AG09309 (cell line): ENCODE measurements around the gene MIEN1.

Source experiments
- DNase-seq: peaks from one replicate; pipeline ENCODE4 v3.0.0-alpha.2; 2010; ENCODE audit warnings: low read depth
- H3K4me3 ChIP-seq: 2 replicates; pipeline ENCODE4 v1.5.1; 2011; ENCODE audit warnings: mild to moderate bottlenecking, low read depth, low read length, moderate library complexity; ENCODE audit not compliant: control insufficient read depth
- CTCF ChIP-seq: IDR thresholded peaks from 2 replicates; pipeline ENCODE4 v1.5.1; 2011; ENCODE audit warnings: mild to moderate bottlenecking, low read depth, low read length, inconsistent platforms; ENCODE audit not compliant: insufficient read depth, control insufficient read depth; ENCODE audit errors: missing control alignments

The MIEN1 gene

DNA sequence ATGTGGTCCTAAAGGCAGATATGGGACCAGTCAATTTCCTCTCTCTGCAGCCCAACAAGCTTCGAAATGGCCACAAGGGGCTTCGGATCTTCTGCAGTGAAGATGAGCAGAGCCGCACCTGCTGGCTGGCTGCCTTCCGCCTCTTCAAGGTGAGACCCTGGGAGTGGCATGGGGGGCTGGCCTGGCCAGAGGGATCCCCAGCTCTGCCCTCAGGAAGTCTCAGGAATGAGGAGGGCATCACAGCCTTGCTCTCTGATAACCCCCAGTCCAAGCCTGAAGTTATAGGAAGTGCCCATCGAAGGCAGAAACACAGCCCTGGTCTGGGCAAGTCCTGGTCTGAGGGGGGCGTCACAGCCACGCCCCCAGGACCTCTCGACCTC lies 14.5 kb upstream of the MIEN1 start:
- no peak for DNase-seq
- no peak for TF ChIP-seq CTCF

DNA sequence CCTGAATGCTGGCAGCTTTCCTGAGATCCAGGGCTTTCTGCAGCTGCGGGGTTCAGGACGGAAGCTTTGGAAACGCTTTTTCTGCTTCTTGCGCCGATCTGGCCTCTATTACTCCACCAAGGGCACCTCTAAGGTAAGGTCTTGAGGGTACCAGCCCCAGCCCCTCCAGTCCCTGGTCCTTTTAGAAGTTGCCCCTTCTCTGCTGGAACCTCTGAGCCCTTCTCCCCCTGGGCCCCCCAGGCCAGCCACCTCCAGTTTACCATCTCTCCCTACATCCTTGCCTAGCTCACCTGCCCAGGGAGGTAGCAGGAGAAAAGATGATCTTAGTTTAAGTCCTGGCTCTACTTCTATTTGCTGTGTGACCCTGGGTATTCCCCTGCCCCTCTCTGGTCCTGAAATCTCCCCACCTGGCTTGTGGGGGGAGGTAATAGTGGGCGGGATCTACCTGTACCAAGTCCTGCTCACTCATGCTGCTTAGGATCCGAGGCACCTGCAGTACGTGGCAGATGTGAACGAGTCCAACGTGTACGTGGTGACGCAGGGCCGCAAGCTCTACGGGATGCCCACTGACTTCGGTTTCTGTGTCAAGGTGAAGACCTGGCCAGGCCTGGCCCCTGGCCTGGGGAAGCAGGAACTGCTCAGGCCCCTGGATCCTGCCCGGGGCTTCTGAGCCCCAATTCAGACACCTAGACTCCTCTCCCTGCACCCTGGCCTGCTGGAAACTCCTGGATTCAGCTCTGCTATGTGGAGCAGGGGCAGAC lies 13.9 kb upstream of the MIEN1 start:
- no peak for TF ChIP-seq CTCF
- no peak for DNase-seq
- H3K4me3 ChIP-seq, result no peak overlapping the region

More for the DNA sequence above, 14.5 kb upstream of the MIEN1 start:
- H3K4me3 ChIP-seq, result no peak overlapping the region

- H3K4me3 ChIP-seq, result no peak overlapping the region
- DNase-seq, result no peak
- no peak for TF ChIP-seq CTCF
These were observed 12.6 kb upstream of the MIEN1 start for GRCh38 chr17:39742856-39743436.

DNA sequence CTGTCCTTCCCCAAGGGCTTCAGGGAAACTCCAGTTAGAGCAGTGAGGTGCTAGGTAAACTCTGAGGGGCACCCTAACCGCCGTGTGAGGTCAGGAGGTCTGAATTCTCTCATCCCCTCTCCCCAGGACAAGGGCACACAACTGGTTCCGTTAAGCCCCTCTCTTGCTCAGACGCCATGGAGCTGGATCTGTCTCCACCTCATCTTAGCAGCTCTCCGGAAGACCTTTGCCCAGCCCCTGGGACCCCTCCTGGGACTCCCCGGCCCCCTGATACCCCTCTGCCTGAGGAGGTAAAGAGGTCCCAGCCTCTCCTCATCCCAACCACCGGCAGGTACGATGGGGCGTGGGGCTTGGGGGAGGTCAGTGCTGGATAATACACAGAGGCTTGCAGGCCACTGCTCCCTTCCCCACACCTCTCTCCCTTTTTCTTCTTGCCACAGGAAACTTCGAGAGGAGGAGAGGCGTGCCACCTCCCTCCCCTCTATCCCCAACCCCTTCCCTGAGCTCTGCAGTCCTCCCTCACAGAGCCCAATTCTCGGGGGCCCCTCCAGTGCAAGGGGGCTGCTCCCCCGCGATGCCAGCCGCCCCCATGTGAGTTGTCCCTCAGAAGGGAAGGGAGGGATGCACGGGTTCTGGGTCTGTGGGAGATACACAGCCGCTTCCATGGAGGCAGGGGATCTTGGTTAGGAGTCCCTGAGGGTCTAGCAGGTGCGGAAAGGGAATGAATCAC lies 12.0 kb upstream of the MIEN1 start:
- DNase-seq, result no peak
- H3K4me3 ChIP-seq, result no peak overlapping the region
- TF ChIP-seq CTCF, result no peak

- H3K4me3 ChIP-seq, result no peak overlapping the region
- no peak for DNase-seq
- no peak for TF ChIP-seq CTCF
These were observed 10.2 kb upstream of the MIEN1 start for GRCh38 chr17:39740357-39741111.

DNA sequence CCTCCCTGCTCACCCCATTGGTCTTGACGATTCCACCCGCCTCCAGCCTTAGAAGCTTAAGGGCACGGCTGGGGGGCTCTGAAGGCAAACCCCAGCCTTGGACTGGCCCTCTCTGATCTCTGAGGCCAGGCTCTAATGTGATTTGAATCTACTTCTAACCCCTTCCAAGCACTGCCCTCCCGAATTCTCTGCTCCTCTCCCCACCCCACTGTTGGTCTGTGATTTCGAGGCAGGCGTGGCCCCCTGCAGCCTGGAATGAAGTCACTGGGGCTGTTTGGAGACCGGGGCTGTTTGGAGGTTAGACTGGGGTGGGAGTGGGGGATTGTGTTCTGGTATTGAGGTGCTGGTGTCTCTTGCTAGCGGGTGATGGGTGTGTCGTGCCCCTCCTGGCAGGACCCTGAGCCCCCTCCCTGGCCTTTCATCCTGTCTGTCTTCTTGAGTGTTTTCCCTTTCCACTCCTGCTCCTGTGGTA lies 9.6 kb upstream of the MIEN1 start:
- DNase-seq, result no peak
- no peak for TF ChIP-seq CTCF
- H3K4me3 ChIP-seq, result no peak overlapping the region
